ENCODE results near the gene QSER1. TPM values are rescaled to one million over a fixed set of nuclear protein-coding genes. Genes with fewer than 3 reads are reported as not detected.

The QSER1 gene
- total and polyA plus RNA-seq, 4 donors, result 2.4 to 12.6 (median 7.1) TPM

GRCh38 chr11:32849761-32850160 lies 42.9 kb upstream of the QSER1 start:
- Histone ChIP-seq H3K27ac (ENCODE audit: low read depth in 1 of 2, low read length in 2 of 2) (no peak overlapping the region), H3K27me3 (ENCODE audit: control insufficient read depth in 4 of 4, insufficient read depth in 4 of 4, low read length in 3 of 4) (no peaks in the 10 kb centered on the region), H3K4me3 (ENCODE audit: low read depth in 1 of 3, low read length in 3 of 3) (no peak overlapping the region), H3K36me3 (ENCODE audit: control insufficient read depth in 4 of 4, insufficient read depth in 3 of 4, low read depth in 1 of 4, low read length in 3 of 4) (peaks cover 3 to 12% (median 5%) of the 10 kb centered on the region in 4 donors), H3K4me1 (ENCODE audit: control insufficient read depth in 4 of 4, insufficient read depth in 4 of 4, low read length in 3 of 4) (no peaks in the 10 kb centered on the region), H3K9ac (ENCODE audit: low read depth in 1 of 2, low read length in 2 of 2) (no peak overlapping the region), H3K9me3 (ENCODE audit: control insufficient read depth in 4 of 4, low read length in 3 of 4) (no peaks in the 10 kb centered on the region)
- no peak for TF ChIP-seq ATF3 (IDR thresholded peaks at IDR 0.05)
- TF ChIP-seq EGR1 (IDR thresholded peaks at IDR 0.05; ENCODE audit: low read depth in 2 of 2), result no peak
- TF ChIP-seq HNF4A (conservative IDR thresholded peaks at IDR 0.05), result no peak
- no peak for TF ChIP-seq TAF1 (conservative IDR thresholded peaks at IDR 0.05)
- TF ChIP-seq, protein P1, sequence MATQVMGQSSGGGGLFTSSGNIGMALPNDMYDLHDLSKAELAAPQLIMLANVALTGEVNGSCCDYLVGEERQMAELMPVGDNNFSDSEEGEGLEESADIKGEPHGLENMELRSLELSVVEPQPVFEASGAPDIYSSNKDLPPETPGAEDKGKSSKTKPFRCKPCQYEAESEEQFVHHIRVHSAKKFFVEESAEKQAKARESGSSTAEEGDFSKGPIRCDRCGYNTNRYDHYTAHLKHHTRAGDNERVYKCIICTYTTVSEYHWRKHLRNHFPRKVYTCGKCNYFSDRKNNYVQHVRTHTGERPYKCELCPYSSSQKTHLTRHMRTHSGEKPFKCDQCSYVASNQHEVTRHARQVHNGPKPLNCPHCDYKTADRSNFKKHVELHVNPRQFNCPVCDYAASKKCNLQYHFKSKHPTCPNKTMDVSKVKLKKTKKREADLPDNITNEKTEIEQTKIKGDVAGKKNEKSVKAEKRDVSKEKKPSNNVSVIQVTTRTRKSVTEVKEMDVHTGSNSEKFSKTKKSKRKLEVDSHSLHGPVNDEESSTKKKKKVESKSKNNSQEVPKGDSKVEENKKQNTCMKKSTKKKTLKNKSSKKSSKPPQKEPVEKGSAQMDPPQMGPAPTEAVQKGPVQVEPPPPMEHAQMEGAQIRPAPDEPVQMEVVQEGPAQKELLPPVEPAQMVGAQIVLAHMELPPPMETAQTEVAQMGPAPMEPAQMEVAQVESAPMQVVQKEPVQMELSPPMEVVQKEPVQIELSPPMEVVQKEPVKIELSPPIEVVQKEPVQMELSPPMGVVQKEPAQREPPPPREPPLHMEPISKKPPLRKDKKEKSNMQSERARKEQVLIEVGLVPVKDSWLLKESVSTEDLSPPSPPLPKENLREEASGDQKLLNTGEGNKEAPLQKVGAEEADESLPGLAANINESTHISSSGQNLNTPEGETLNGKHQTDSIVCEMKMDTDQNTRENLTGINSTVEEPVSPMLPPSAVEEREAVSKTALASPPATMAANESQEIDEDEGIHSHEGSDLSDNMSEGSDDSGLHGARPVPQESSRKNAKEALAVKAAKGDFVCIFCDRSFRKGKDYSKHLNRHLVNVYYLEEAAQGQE (IDR thresholded peaks at IDR 0.05), result no peak
- no peak for TF ChIP-seq FOXA2 (IDR thresholded peaks at IDR 0.05)
- TF ChIP-seq FOXA1 (IDR thresholded peaks at IDR 0.05), result no peak
- no peak for TF ChIP-seq JUND (IDR thresholded peaks at IDR 0.05)
- TF ChIP-seq GABPA (IDR thresholded peaks at IDR 0.05 in 1 of 2, conservative IDR thresholded peaks at IDR 0.05 in 1 of 2), result no peak
- TF ChIP-seq YY1 (IDR thresholded peaks at IDR 0.05), result no peak
- TF ChIP-seq, protein P2, sequence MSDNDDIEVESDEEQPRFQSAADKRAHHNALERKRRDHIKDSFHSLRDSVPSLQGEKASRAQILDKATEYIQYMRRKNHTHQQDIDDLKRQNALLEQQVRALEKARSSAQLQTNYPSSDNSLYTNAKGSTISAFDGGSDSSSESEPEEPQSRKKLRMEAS (IDR thresholded peaks at IDR 0.05), result no peak
- no peak for TF ChIP-seq HNF4G (IDR thresholded peaks at IDR 0.05)
- TF ChIP-seq CTCF (IDR thresholded peaks at IDR 0.05; ENCODE audit: low read depth, low read length, missing input control), result no peak
- no peak for TF ChIP-seq NR2F2 (IDR thresholded peaks at IDR 0.05)
- TF ChIP-seq RXRA (IDR thresholded peaks at IDR 0.05), result no peak
- 87% methylated on average over 1 of the region's 1 CpG for WGBS
- no peak for DNase-seq (ENCODE audit: low spot score)

GRCh38 chr11:32851251-32851650 lies 41.4 kb upstream of the QSER1 start:
- no peak for TF ChIP-seq CTCF (IDR thresholded peaks at IDR 0.05; ENCODE audit: low read depth, low read length, missing input control)
- no peak for TF ChIP-seq HNF4G (IDR thresholded peaks at IDR 0.05)
- no peak for TF ChIP-seq EGR1 (IDR thresholded peaks at IDR 0.05; ENCODE audit: low read depth in 2 of 2)
- Histone ChIP-seq H3K4me3 (ENCODE audit: low read depth in 1 of 3, low read length in 3 of 3) (no peak overlapping the region), H3K27ac (ENCODE audit: low read depth in 1 of 2, low read length in 2 of 2) (no peak overlapping the region), H3K9ac (ENCODE audit: low read depth in 1 of 2, low read length in 2 of 2) (no peak overlapping the region), H3K4me1 (ENCODE audit: control insufficient read depth in 4 of 4, insufficient read depth in 4 of 4, low read length in 3 of 4) (peaks cover 0 to 6% (median 4%) of the 10 kb centered on the region in 4 donors), H3K27me3 (ENCODE audit: control insufficient read depth in 4 of 4, insufficient read depth in 4 of 4, low read length in 3 of 4) (no peaks in the 10 kb centered on the region), H3K36me3 (ENCODE audit: control insufficient read depth in 4 of 4, insufficient read depth in 3 of 4, low read depth in 1 of 4, low read length in 3 of 4) (peaks cover 3 to 11% (median 5%) of the 10 kb centered on the region in 4 donors), H3K9me3 (ENCODE audit: control insufficient read depth in 4 of 4, low read length in 3 of 4) (no peaks in the 10 kb centered on the region)
- no peak for DNase-seq (ENCODE audit: low spot score)
- WGBS, result 93% methylated on average over 1 of the region's 1 CpG

All from liver (tissue), 9 donors.